GM19351 (cell line): Measurements from ENCODE around the gene KIAA0232.
"Not testable (repeated sequence)": the region's sequence is repeated elsewhere in the genome, so short reads cannot be mapped to it uniquely, and the experiment has no call there.

Source experiments
- ATAC-seq: cut with Tn5 transposase; IDR thresholded peaks from one replicate; pipeline ENCODE4 v1.9.1; 2021; ENCODE audit warnings: mild to moderate bottlenecking, moderate library complexity; ENCODE audit not compliant: unreplicated experiment

The KIAA0232 gene

GRCh38 chr4:6806924-6807626 lies 24.5 kb downstream of the KIAA0232 start:
- no peak for ATAC-seq

- ATAC-seq = no peak
Measured at GRCh38 chr4:6808259-6808658, 25.7 kb downstream of the KIAA0232 start.

GRCh38 chr4:6811165-6811564 lies 28.6 kb downstream of the KIAA0232 start:
- ATAC-seq = no peak

- ATAC-seq = no peak
Measured at GRCh38 chr4:6812766-6813165, 30.2 kb downstream of the KIAA0232 start.

- no peak for ATAC-seq
Measured at GRCh38 chr4:6813725-6814124, 31.2 kb downstream of the KIAA0232 start.

- ATAC-seq = no peak
Measured at GRCh38 chr4:6815029-6815836, 32.7 kb downstream of the KIAA0232 start.

GRCh38 chr4:6819295-6819694 lies 36.8 kb downstream of the KIAA0232 start:
- ATAC-seq = no peak

- ATAC-seq = no peak
Measured at GRCh38 chr4:6820695-6821094, 38.2 kb downstream of the KIAA0232 start.

- ATAC-seq = no peak
Measured at GRCh38 chr4:6824071-6824470, 41.5 kb downstream of the KIAA0232 start.

GRCh38 chr4:6824772-6825402 lies 42.4 kb downstream of the KIAA0232 start:
- no peak for ATAC-seq

GRCh38 chr4:6825403-6825802 lies 42.9 kb downstream of the KIAA0232 start:
- no peak for ATAC-seq

GRCh38 chr4:6826781-6827508 lies 44.4 kb downstream of the KIAA0232 start:
- ATAC-seq = no peak

- ATAC-seq = no peak
Measured at GRCh38 chr4:6829086-6829485, 46.6 kb downstream of the KIAA0232 start.

GRCh38 chr4:6834867-6835266 lies 52.3 kb downstream of the KIAA0232 start:
- no peak for ATAC-seq

GRCh38 chr4:6835616-6836015 lies 53.1 kb downstream of the KIAA0232 start:
- not testable (repeated sequence) for ATAC-seq

- not testable (repeated sequence) for ATAC-seq
Measured at GRCh38 chr4:6837106-6837505, 54.6 kb downstream of the KIAA0232 start.

GRCh38 chr4:6839579-6839978 lies 57.1 kb downstream of the KIAA0232 start:
- no peak for ATAC-seq

- no peak for ATAC-seq
Measured at GRCh38 chr4:6840062-6840976, 57.8 kb downstream of the KIAA0232 start.

GRCh38 chr4:6845027-6845426 lies 62.5 kb downstream of the KIAA0232 start:
- no peak for ATAC-seq

- ATAC-seq = no peak
Measured at GRCh38 chr4:6845574-6845973, 63.0 kb downstream of the KIAA0232 start.
